Fibroblast of lung (primary cell): ENCODE measurements around the gene SBK3. TPM values are rescaled to one million over a fixed set of nuclear protein-coding genes. Genes with fewer than 3 reads are reported as not detected.
"Not testable (repeated sequence)": the region's sequence is repeated elsewhere in the genome, so short reads cannot be mapped to it uniquely, and the experiment has no call there.

Experiments
- DNase-seq, 2 donors: peaks; one replicate each; pipeline versions ENCODE4 v3.0.0 to v3.0.0-alpha.2; 2010; ENCODE audit warnings: low read depth in 2 of 2
- H2AFZ ChIP-seq: 2 replicates; pipeline ENCODE4 v1.5.1; 2012; ENCODE audit warnings: low read length, control low read depth, inconsistent platforms
- H3K27ac ChIP-seq: 2 replicates; pipeline ENCODE4 v1.5.1; 2011; ENCODE audit warnings: low read length, control low read depth; ENCODE audit not compliant: insufficient read depth
- H3K27me3 ChIP-seq: 2 replicates; pipeline ENCODE4 v1.5.1; 2011; ENCODE audit warnings: mild to moderate bottlenecking, low read length; ENCODE audit not compliant: control insufficient read depth, insufficient read depth
- H3K36me3 ChIP-seq: 2 replicates; pipeline ENCODE4 v1.5.1; 2011; ENCODE audit warnings: low read length; ENCODE audit not compliant: control insufficient read depth, insufficient read depth
- H3K4me1 ChIP-seq: 2 replicates; pipeline ENCODE4 v1.5.1; 2011; ENCODE audit warnings: low read length; ENCODE audit not compliant: control insufficient read depth, insufficient read depth; ENCODE audit errors: extremely low read depth
- H3K4me2 ChIP-seq: 2 replicates; pipeline ENCODE4 v1.5.1; 2011; ENCODE audit warnings: low read length, control low read depth; ENCODE audit not compliant: insufficient read depth; ENCODE audit errors: extremely low read depth
- H3K4me3 ChIP-seq, 4 experiments: fragments of 200-600 bp in 1 of 4; sonication (generic) in 1 of 4; replicated peaks in 1 of 4; 2 replicates each; pipeline ENCODE4 v1.5.1; 2011 to 2016; ENCODE audit warnings: low read length in 4 of 4, low read depth in 3 of 4, mild to moderate bottlenecking in 3 of 4, control low read depth in 2 of 4, inconsistent platforms in 1 of 4, mixed read lengths in 1 of 4; ENCODE audit not compliant: insufficient read depth in 1 of 4; ENCODE audit errors: control extremely low read depth in 1 of 4
- H3K79me2 ChIP-seq: 2 replicates; pipeline ENCODE4 v1.5.1; 2012; ENCODE audit warnings: mild to moderate bottlenecking, low read length, inconsistent platforms; ENCODE audit not compliant: control insufficient read depth, insufficient read depth
- H3K9ac ChIP-seq: 2 replicates; pipeline ENCODE4 v1.5.1; 2011; ENCODE audit warnings: mild to moderate bottlenecking, low read length, control low read depth; ENCODE audit not compliant: insufficient read depth
- H3K9me3 ChIP-seq: 2 replicates; pipeline ENCODE4 v1.5.1; 2012; ENCODE audit warnings: low read depth, low read length; ENCODE audit not compliant: control insufficient read depth, insufficient read depth
- H4K20me1 ChIP-seq: 2 replicates; pipeline ENCODE4 v1.5.1; 2011; ENCODE audit warnings: low read length; ENCODE audit not compliant: control insufficient read depth, insufficient read depth; ENCODE audit errors: extremely low read depth
- EZH2 ChIP-seq: IDR thresholded peaks from 2 replicates; pipeline ENCODE4 v1.5.1; 2012; ENCODE audit warnings: low read length, control low read depth, mild to moderate bottlenecking; ENCODE audit errors: missing control alignments
- polyA plus RNA-seq, 2 donors: library from polyadenylated mRNA; depleted of rRNA in 1 of 2; stranded (reverse) in 1 of 2; unstranded in 1 of 2; fragments of >200 nt; gene quantifications; 2 replicates each; pipeline ENCODE4 v1.2.1, GENCODE V29; 2011 to 2012; ENCODE audit warnings: missing spikeins in 1 of 2
- total RNA-seq: library from RNA; depleted of rRNA; stranded (reverse); fragments of >200 nt; gene quantifications from 2 replicates; pipeline ENCODE4 v1.2.1, GENCODE V29; 2014
- TF ChIP-seq, protein P1 (sequence below), 2 donors: IDR thresholded peaks in 1 of 2; conservative IDR thresholded peaks in 1 of 2; 1 replicate in 1 of 2; 2 replicates in 1 of 2; pipeline ENCODE4 v1.5.1; 2011 to 2012; ENCODE audit warnings: low read length in 2 of 2, control low read depth in 1 of 2, inconsistent platforms in 1 of 2, low read depth in 1 of 2, mild to moderate bottlenecking in 1 of 2

SBK3 gene
- total and polyA plus RNA-seq, 2 donors (not counting 1 experiment from before 2014, with no cell fraction given) = 0.66 TPM; not detected in 1

DNA sequence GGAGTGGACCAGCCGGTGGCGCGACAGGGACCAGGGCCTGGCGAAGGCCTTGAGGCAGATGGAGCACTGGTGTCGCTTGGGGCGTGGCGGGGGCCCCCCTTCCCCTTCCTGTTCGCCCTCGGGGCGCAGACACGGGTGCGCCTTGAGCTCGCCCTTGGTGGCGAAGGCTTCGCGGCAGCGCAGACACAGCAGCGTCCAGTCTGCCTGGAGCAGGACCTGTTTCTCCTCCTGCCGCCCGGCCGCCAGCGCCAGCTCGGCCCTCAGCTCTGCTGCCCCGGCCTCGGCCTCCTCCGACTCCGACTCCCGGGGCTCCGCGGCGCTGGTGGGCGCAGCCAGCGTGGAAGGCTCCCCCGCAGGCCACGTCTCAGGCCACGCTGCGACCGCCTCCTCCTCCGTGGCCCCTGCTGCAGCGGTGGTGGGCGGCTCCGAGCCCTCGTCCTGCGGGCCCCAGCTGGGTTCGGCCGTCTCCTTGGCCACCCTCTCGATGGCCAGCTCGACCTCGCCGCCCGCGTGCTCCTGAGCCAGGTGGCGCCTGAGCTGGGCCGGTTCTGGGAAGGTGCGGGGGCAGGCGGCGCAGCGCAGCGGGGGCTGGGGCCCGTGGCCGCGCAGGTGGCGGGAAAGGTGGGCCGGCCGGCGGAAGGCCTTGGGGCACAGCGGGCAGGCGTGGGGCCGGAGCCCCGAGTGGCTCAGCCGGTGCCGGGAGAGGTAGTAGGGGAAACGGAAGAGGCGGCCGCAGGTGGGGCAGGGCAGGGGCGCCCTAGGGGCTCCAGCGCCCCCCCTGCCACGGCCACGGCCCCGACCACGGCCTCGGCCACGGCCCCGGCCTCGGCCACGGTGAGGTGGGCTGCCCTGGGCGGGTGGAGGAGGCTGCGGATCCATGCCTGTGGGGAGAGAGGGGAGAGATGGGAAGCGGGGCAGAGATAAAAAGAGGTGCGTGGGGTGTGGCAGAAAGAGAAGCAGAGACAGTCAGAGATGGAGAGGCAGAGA lies 33.7 kb upstream of the SBK3 start:
- H3K27ac ChIP-seq = no peak overlapping the region
- DNase-seq = no peak
- H4K20me1 ChIP-seq = no peaks in the 10 kb centered on the region

GRCh38 chr19:55578031-55578760 lies 32.9 kb upstream of the SBK3 start:
- peaks cover 11% of the 10 kb centered on the region for H3K79me2 ChIP-seq
- H3K4me1 ChIP-seq = peaks cover 3% of the 10 kb centered on the region
- no peak overlapping the region for H3K4me3 ChIP-seq
- no peaks in the 10 kb centered on the region for H3K9me3 ChIP-seq
- no peak overlapping the region for H3K4me2 ChIP-seq
- H3K27me3 ChIP-seq = no peaks in the 10 kb centered on the region
- H3K36me3 ChIP-seq = peaks cover 4% of the 10 kb centered on the region
- H2AFZ ChIP-seq = no peak overlapping the region
- TF ChIP-seq, protein P1, sequence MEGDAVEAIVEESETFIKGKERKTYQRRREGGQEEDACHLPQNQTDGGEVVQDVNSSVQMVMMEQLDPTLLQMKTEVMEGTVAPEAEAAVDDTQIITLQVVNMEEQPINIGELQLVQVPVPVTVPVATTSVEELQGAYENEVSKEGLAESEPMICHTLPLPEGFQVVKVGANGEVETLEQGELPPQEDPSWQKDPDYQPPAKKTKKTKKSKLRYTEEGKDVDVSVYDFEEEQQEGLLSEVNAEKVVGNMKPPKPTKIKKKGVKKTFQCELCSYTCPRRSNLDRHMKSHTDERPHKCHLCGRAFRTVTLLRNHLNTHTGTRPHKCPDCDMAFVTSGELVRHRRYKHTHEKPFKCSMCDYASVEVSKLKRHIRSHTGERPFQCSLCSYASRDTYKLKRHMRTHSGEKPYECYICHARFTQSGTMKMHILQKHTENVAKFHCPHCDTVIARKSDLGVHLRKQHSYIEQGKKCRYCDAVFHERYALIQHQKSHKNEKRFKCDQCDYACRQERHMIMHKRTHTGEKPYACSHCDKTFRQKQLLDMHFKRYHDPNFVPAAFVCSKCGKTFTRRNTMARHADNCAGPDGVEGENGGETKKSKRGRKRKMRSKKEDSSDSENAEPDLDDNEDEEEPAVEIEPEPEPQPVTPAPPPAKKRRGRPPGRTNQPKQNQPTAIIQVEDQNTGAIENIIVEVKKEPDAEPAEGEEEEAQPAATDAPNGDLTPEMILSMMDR (conservative IDR thresholded peaks at IDR 0.05 in 1 of 2, IDR thresholded peaks at IDR 0.05 in 1 of 2; ENCODE audit: low read depth in 1 of 2, low read length in 2 of 2) = no peak
- no peak for TF ChIP-seq EZH2
- no peak overlapping the region for H3K27ac ChIP-seq
- DNase-seq = no peak
- no peak overlapping the region for H3K9ac ChIP-seq
- no peaks in the 10 kb centered on the region for H4K20me1 ChIP-seq

More for the DNA sequence above, 33.7 kb upstream of the SBK3 start:
- Histone ChIP-seq H3K4me2 (peak overlapping the region; percentile 94), H3K9me3 (no peaks in the 10 kb centered on the region), H3K79me2 (peaks cover 11% of the 10 kb centered on the region), H3K4me1 (peaks cover 3% of the 10 kb centered on the region), H3K4me3 (peak overlapping the region; percentile 77 to 89 (median 87)), H3K36me3 (peaks cover 4% of the 10 kb centered on the region), H3K27me3 (no peaks in the 10 kb centered on the region), H2AFZ (no peak overlapping the region), H3K9ac (no peak overlapping the region)
- no peak for TF ChIP-seq EZH2
- TF ChIP-seq, protein P1 (conservative IDR thresholded peaks at IDR 0.05 in 1 of 2, IDR thresholded peaks at IDR 0.05 in 1 of 2; ENCODE audit: low read depth in 1 of 2, low read length in 2 of 2) = no peak

- Histone ChIP-seq H3K27ac (no peak overlapping the region), H3K4me2 (no peak overlapping the region), H2AFZ (no peak overlapping the region), H3K9ac (no peak overlapping the region), H4K20me1 (no peaks in the 10 kb centered on the region), H3K4me3 (no peak overlapping the region), H3K79me2 (peaks cover 11% of the 10 kb centered on the region), H3K9me3 (no peaks in the 10 kb centered on the region), H3K4me1 (peaks cover 3% of the 10 kb centered on the region), H3K36me3 (peaks cover 4% of the 10 kb centered on the region), H3K27me3 (no peaks in the 10 kb centered on the region)
- no peak for DNase-seq
- TF ChIP-seq EZH2 = no peak
- TF ChIP-seq, protein P1 (conservative IDR thresholded peaks at IDR 0.05 in 1 of 2, IDR thresholded peaks at IDR 0.05 in 1 of 2; ENCODE audit: low read depth in 1 of 2, low read length in 2 of 2) = no peak
These were observed 31.4 kb upstream of the SBK3 start for GRCh38 chr19:55576746-55577145.

DNA sequence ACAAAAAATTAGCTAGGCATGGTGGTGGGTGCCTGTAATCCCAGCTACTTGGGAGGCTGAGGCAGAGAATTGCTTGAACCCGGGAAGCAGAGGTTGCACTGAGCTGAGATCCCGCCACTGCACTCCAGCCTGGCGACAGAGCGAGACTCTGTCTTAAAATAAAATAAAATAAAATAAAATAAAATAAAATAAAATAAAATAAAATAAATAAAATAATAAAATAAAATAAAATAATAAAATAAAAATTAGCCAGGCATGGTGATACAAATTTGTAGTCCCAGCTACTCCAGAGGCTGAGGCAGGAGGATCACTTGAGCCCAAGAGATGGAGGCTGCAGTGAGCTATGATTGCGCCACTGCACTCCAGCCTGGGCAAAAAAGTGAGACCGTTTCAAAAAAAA lies 28.6 kb upstream of the SBK3 start:
- H3K9ac ChIP-seq, H3K4me3 ChIP-seq, H2AFZ ChIP-seq, H3K9me3 ChIP-seq, H3K36me3 ChIP-seq, H3K4me1 ChIP-seq, H3K79me2 ChIP-seq, DNase-seq, H3K4me2 ChIP-seq, H4K20me1 ChIP-seq, H3K27ac ChIP-seq, H3K27me3 ChIP-seq: not testable (repeated sequence)
